Esophagus (tissue), 2 donors: Measurements from ENCODE around the gene APH1A. TPM values are rescaled to one million over a fixed set of nuclear protein-coding genes. Genes with fewer than 3 reads are reported as not detected.
"Not testable (repeated sequence)": the region's sequence is repeated elsewhere in the genome, so short reads cannot be mapped to it uniquely, and the experiment has no call there.

ENCODE experiments used
- H3K27ac ChIP-seq, 2 donors: one replicate each; pipeline ENCODE4 v1.5.1; 2013; ENCODE audit warnings: low read depth in 2 of 2, mild to moderate bottlenecking in 2 of 2, inconsistent platforms in 1 of 2, low read length in 1 of 2, moderate library complexity in 1 of 2
- H3K27me3 ChIP-seq, 2 donors: one replicate each; pipeline ENCODE4 v1.6.1; 2013; ENCODE audit warnings: low read length in 2 of 2, control low read depth in 1 of 2, mild to moderate bottlenecking in 1 of 2; ENCODE audit not compliant: insufficient read depth in 2 of 2, control insufficient read depth in 1 of 2
- H3K36me3 ChIP-seq, 2 donors: one replicate each; pipeline ENCODE4 v1.6.1; 2013; ENCODE audit warnings: low read length in 1 of 2; ENCODE audit not compliant: control insufficient read depth in 2 of 2, insufficient read depth in 2 of 2
- H3K4me1 ChIP-seq, 2 donors: one replicate each; pipeline ENCODE4 v1.6.1; 2013; ENCODE audit warnings: low read length in 1 of 2; ENCODE audit not compliant: control insufficient read depth in 2 of 2, insufficient read depth in 2 of 2
- H3K4me3 ChIP-seq, 2 donors: one replicate each; pipeline ENCODE4 v1.5.1; 2013; ENCODE audit warnings: low read length in 2 of 2, mild to moderate bottlenecking in 2 of 2, low read depth in 1 of 2, moderate library complexity in 1 of 2
- H3K9me3 ChIP-seq, 2 donors: one replicate each; pipeline ENCODE4 v1.6.1; 2013; ENCODE audit warnings: mild to moderate bottlenecking in 2 of 2, low read depth in 1 of 2, low read length in 1 of 2, moderate library complexity in 1 of 2; ENCODE audit not compliant: control insufficient read depth in 2 of 2, insufficient read depth in 1 of 2
- WGBS, 2 donors: extraction: QIAGEN DNeasy Blood & Tissue Kit; methylation state at CpG; one replicate each; pipeline ENCODE4 v1.1.7; 2013; 5-methylcytosine and 5-hydroxymethylcytosine counted together
- polyA plus RNA-seq, 2 donors: library from polyadenylated mRNA; stranded (reverse); fragments of 200-250 nt; gene quantifications; one replicate each; pipeline ENCODE4 v1.2.3, GENCODE V29; 2013
- donor health status: healthy with polysubstance abuse.
- donor health status: Bipolar disorder and iron deficiency.

Gene APH1A
- polyA plus RNA-seq, 2 donors = 94.3 to 116 TPM

DNA sequence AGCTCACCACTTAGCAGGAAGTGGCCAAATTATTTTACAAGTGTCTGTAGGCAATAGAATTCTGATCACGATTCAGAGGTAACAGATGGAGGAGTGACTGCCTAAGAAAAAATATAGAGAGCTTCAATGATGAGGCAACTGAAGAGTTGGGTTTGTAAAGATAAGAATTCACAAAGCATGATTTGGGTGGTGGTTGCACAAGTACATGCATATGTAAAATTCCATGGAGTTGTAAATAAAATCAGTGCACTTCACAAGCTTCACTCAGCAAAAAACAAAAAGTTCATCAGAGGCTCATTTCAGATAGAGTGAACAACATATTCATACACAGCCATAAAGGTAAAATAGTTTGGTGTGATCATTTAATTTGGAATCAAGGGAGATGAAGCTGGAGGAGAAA lies 43.8 kb downstream of the APH1A start:
- Histone ChIP-seq H3K9me3 (no peaks in the 10 kb centered on the region), H3K36me3 (no peaks in the 10 kb centered on the region), H3K4me1 (no peaks in the 10 kb centered on the region), H3K27me3 (no peaks in the 10 kb centered on the region), H3K4me3 (no peak overlapping the region), H3K27ac (no peak overlapping the region)
- WGBS, 2 donors = 84 to 94% methylated on average over 1 of the region's 1 CpG

GRCh38 chr1:150221552-150221951 lies 47.3 kb downstream of the APH1A start:
- H3K9me3 ChIP-seq = no peaks in the 10 kb centered on the region
- no peaks in the 10 kb centered on the region for H3K27me3 ChIP-seq
- no peak overlapping the region for H3K4me3 ChIP-seq
- H3K27ac ChIP-seq = no peak overlapping the region
- H3K4me1 ChIP-seq = no peaks in the 10 kb centered on the region
- H3K36me3 ChIP-seq = no peaks in the 10 kb centered on the region
- WGBS, 2 donors = 88 to 95% methylated on average over 2 of the region's 2 CpGs

DNA sequence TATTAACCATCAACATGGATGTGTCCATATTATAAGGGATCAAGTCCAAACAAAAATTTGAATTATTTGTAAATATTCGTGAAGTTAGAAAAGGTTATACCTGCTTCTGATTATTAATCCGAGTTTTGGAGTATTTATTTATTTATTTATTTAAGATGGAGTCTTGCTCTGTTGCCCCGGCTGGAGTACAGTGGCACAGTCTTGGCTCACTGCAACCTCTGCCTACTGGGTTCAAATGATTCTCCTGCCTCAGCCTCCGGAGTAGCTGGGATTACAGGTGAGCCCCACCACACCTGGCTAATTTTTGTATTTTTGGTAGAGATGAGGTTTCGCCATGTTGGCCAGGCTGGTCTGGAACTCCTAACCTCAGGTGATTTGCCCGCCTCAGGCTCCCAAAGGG lies 53.0 kb downstream of the APH1A start:
- H3K4me3 ChIP-seq, H3K9me3 ChIP-seq, H3K36me3 ChIP-seq, H3K27ac ChIP-seq, H3K27me3 ChIP-seq, H3K4me1 ChIP-seq: not testable (repeated sequence)
- 95 to 96% methylated on average over 6 of the region's 6 CpGs for WGBS, 2 donors

Other genes starting within 250 kb of the APH1A start
- gene VPS45, start 201.2 kb downstream of the APH1A start, polyA plus RNA-seq = 10 to 100 TPM; 16.1 to 19.3 TPM
- gene PLEKHO1, start 119.1 kb downstream of the APH1A start, polyA plus RNA-seq = 10 to 100 TPM; 25.1 to 36.7 TPM
- gene ANP32E, start 32.9 kb downstream of the APH1A start, polyA plus RNA-seq = 10 to 100 TPM; 14.5 to 16.9 TPM
- gene CA14, start 11.2 kb downstream of the APH1A start, polyA plus RNA-seq = under 1 TPM; 0.06 to 0.22 TPM
- gene C1orf54, start 3.8 kb upstream of the APH1A start, polyA plus RNA-seq = 1 to 10 TPM; 5.9 to 8.1 TPM
- gene CIART, start 13.5 kb upstream of the APH1A start, polyA plus RNA-seq = 1 to 10 TPM; 4.9 to 7.3 TPM
- 100 to 1,000 TPM in 1 of 2 donors, 10 to 100 TPM in 1; 80.0 to 122 TPM for gene MRPS21, start 24.8 kb upstream of the APH1A start, polyA plus RNA-seq
- 10 to 100 TPM; 24.7 to 37.6 TPM for gene PRPF3, start 52.5 kb upstream of the APH1A start, polyA plus RNA-seq
- gene RPRD2, start 95.1 kb upstream of the APH1A start, polyA plus RNA-seq = 1 to 10 TPM; 7.1 to 8.9 TPM
- 10 to 100 TPM; 14.1 to 26.7 TPM for gene TARS2, start 218.4 kb upstream of the APH1A start, polyA plus RNA-seq
- 1,000 to 10,000 TPM; 1,189 to 4,054 TPM for gene ECM1, start 239.1 kb upstream of the APH1A start, polyA plus RNA-seq
- 1 to 10 TPM; 2.1 to 4.6 TPM for gene FALEC, start 246.7 kb upstream of the APH1A start, polyA plus RNA-seq